Astrocyte of the hippocampus (primary cell): ENCODE results near the gene ASIC1.

ENCODE experiments used
- DNase-seq: peaks from one replicate; pipeline ENCODE4 v3.0.0; 2011; ENCODE audit warnings: low read depth, low spot score

Gene ASIC1

GRCh38 chr12:50084775-50085614 lies 27.6 kb downstream of the ASIC1 start, which contains the start of gene SMARCD1:
SMARCD1 (plus strand) TSS chr12:50085342; CDS start chr12:50085370, 28 bp downstream.
- DNase-seq, result peak; percentile 98

- DNase-seq, result no peak
Observed at GRCh38 chr12:50085615-50086072, 28.2 kb downstream of the ASIC1 start.

- DNase-seq, result no peak
Observed at GRCh38 chr12:50086148-50086547, 28.8 kb downstream of the ASIC1 start.

GRCh38 chr12:50087151-50087550 lies 29.8 kb downstream of the ASIC1 start:
- no peak for DNase-seq

GRCh38 chr12:50087995-50088394 lies 30.6 kb downstream of the ASIC1 start:
- DNase-seq, result no peak

GRCh38 chr12:50088577-50089335 lies 31.4 kb downstream of the ASIC1 start:
- peak; percentile 69 for DNase-seq

GRCh38 chr12:50089730-50090129 lies 32.3 kb downstream of the ASIC1 start:
- DNase-seq, result no peak

GRCh38 chr12:50090391-50090790 lies 33.0 kb downstream of the ASIC1 start:
- no peak for DNase-seq

GRCh38 chr12:50097952-50098351 lies 40.6 kb downstream of the ASIC1 start:
- no peak for DNase-seq

GRCh38 chr12:50099302-50100008 lies 42.1 kb downstream of the ASIC1 start:
- no peak for DNase-seq

GRCh38 chr12:50100561-50100960 lies 43.2 kb downstream of the ASIC1 start:
- DNase-seq, result no peak

- peak; percentile 57 for DNase-seq
Observed at GRCh38 chr12:50101663-50102062, 44.3 kb downstream of the ASIC1 start.

GRCh38 chr12:50102131-50102531 lies 44.7 kb downstream of the ASIC1 start:
- no peak for DNase-seq

GRCh38 chr12:50102646-50103309 lies 45.4 kb downstream of the ASIC1 start:
- no peak for DNase-seq

- no peak for DNase-seq
Observed at GRCh38 chr12:50103351-50103750, 46.0 kb downstream of the ASIC1 start.

GRCh38 chr12:50103767-50104321 lies 46.4 kb downstream of the ASIC1 start, which contains the start of gene GPD1:
GPD1 (plus strand) TSS chr12:50104008; CDS start chr12:50104051, 43 bp downstream.
- DNase-seq, result peak; percentile 72

- no peak for DNase-seq
Observed at GRCh38 chr12:50104417-50105366, 47.3 kb downstream of the ASIC1 start.

GRCh38 chr12:50105913-50106450 lies 48.6 kb downstream of the ASIC1 start:
- DNase-seq, result no peak

- DNase-seq, result no peak
Observed at GRCh38 chr12:50106907-50107306, 49.5 kb downstream of the ASIC1 start.
